ENCODE measurements around the gene ATF3. TPM values are rescaled to one million over a fixed set of nuclear protein-coding genes. Genes with fewer than 3 reads are reported as not detected.

ATF3 gene
- total and polyA plus RNA-seq, 4 donors, result 1.1 to 8.8 (median 5.5) TPM

DNA sequence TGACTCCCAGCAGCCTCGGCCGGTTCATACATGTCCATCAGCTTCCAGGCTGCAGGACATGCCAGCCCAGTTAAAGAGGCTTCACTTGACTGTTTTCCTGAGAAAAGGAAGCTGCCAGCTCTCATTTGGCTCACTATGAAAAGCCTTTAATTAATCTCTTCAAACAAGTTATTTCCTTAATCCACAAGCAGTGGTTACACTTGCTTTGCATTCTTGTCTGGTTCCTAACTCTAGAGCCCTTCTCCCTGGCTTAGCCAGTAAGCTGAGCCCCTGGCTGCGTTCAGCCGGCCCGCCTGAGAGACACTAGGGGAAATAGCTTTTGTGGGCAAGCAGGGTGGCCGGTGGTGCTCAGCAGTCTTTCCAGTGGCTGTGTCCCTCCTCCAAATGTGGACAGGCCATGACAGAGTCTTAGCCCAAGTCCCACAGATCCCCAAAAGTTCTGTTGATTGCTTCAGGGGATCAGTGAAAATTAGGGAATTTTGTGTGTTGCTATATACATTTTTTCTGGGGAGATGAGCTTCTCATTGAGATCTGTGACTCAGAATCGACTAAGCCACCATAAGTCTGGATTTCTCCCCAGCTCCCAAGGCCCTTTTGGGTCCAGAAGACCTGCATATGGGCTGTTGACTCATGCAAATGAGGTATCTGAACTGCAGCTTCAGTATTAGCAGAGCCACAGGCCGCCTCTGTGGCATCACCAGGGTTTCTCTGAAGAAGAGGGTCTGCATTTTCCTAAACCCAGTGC lies 10.1 kb downstream of the ATF3 start:
- no peak for DNase-seq (ENCODE audit: low spot score)
- no peak overlapping the region for H3K9ac ChIP-seq (ENCODE audit: low read depth in 1 of 2, low read length in 2 of 2)
- TF ChIP-seq, protein P1, sequence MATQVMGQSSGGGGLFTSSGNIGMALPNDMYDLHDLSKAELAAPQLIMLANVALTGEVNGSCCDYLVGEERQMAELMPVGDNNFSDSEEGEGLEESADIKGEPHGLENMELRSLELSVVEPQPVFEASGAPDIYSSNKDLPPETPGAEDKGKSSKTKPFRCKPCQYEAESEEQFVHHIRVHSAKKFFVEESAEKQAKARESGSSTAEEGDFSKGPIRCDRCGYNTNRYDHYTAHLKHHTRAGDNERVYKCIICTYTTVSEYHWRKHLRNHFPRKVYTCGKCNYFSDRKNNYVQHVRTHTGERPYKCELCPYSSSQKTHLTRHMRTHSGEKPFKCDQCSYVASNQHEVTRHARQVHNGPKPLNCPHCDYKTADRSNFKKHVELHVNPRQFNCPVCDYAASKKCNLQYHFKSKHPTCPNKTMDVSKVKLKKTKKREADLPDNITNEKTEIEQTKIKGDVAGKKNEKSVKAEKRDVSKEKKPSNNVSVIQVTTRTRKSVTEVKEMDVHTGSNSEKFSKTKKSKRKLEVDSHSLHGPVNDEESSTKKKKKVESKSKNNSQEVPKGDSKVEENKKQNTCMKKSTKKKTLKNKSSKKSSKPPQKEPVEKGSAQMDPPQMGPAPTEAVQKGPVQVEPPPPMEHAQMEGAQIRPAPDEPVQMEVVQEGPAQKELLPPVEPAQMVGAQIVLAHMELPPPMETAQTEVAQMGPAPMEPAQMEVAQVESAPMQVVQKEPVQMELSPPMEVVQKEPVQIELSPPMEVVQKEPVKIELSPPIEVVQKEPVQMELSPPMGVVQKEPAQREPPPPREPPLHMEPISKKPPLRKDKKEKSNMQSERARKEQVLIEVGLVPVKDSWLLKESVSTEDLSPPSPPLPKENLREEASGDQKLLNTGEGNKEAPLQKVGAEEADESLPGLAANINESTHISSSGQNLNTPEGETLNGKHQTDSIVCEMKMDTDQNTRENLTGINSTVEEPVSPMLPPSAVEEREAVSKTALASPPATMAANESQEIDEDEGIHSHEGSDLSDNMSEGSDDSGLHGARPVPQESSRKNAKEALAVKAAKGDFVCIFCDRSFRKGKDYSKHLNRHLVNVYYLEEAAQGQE (IDR thresholded peaks at IDR 0.05), result no peak
- TF ChIP-seq HNF4G (IDR thresholded peaks at IDR 0.05) (no peak), RXRA (IDR thresholded peaks at IDR 0.05) (no peak)
- TF ChIP-seq, protein P2, sequence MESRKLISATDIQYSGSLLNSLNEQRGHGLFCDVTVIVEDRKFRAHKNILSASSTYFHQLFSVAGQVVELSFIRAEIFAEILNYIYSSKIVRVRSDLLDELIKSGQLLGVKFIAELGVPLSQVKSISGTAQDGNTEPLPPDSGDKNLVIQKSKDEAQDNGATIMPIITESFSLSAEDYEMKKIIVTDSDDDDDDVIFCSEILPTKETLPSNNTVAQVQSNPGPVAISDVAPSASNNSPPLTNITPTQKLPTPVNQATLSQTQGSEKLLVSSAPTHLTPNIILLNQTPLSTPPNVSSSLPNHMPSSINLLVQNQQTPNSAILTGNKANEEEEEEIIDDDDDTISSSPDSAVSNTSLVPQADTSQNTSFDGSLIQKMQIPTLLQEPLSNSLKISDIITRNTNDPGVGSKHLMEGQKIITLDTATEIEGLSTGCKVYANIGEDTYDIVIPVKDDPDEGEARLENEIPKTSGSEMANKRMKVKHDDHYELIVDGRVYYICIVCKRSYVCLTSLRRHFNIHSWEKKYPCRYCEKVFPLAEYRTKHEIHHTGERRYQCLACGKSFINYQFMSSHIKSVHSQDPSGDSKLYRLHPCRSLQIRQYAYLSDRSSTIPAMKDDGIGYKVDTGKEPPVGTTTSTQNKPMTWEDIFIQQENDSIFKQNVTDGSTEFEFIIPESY (IDR thresholded peaks at IDR 0.05), result no peak
- no peak overlapping the region for H3K4me3 ChIP-seq (ENCODE audit: low read depth in 1 of 3, low read length in 3 of 3)
- no peaks in the 10 kb centered on the region for H3K9me3 ChIP-seq (ENCODE audit: control insufficient read depth in 4 of 4, low read length in 3 of 4)
- no peaks in the 10 kb centered on the region for H3K4me1 ChIP-seq (ENCODE audit: control insufficient read depth in 4 of 4, insufficient read depth in 4 of 4, low read length in 3 of 4)
- WGBS, result 96% methylated on average over 8 of the region's 8 CpGs
- H3K27ac ChIP-seq (ENCODE audit: low read depth in 1 of 2, low read length in 2 of 2), result no peak overlapping the region
- H3K27me3 ChIP-seq (ENCODE audit: control insufficient read depth in 4 of 4, insufficient read depth in 4 of 4, low read length in 3 of 4), result no peaks in the 10 kb centered on the region
- H3K36me3 ChIP-seq (ENCODE audit: control insufficient read depth in 4 of 4, insufficient read depth in 3 of 4, low read depth in 1 of 4, low read length in 3 of 4), result peaks cover 30 to 53% (median 46%) of the 10 kb centered on the region in 4 donors

DNA sequence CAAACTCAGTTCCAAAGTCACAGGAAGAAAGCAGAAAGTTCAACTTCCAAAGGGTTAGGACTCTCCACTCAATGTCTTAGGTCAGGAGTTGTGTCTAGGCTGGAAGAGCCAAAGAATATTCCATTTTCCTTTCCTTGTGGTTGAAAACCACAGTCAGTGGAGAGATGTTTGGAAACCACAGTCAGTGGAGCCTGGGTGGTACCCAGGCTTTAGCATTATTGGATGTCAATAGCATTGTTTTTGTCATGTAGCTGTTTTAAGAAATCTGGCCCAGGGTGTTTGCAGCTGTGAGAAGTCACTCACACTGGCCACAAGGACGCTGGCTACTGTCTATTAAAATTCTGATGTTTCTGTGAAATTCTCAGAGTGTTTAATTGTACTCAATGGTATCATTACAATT lies 11.7 kb downstream of the ATF3 start:
- Histone ChIP-seq H3K9me3 (ENCODE audit: control insufficient read depth in 4 of 4, low read length in 3 of 4) (no peaks in the 10 kb centered on the region), H3K27me3 (ENCODE audit: control insufficient read depth in 4 of 4, insufficient read depth in 4 of 4, low read length in 3 of 4) (no peaks in the 10 kb centered on the region), H3K4me1 (ENCODE audit: control insufficient read depth in 4 of 4, insufficient read depth in 4 of 4, low read length in 3 of 4) (no peaks in the 10 kb centered on the region), H3K36me3 (ENCODE audit: control insufficient read depth in 4 of 4, insufficient read depth in 3 of 4, low read depth in 1 of 4, low read length in 3 of 4) (peaks cover 30 to 50% (median 40%) of the 10 kb centered on the region in 4 donors), H3K9ac (ENCODE audit: low read depth in 1 of 2, low read length in 2 of 2) (no peak overlapping the region), H3K4me3 (ENCODE audit: low read depth in 1 of 3, low read length in 3 of 3) (no peak overlapping the region), H3K27ac (ENCODE audit: low read depth in 1 of 2, low read length in 2 of 2) (no peak overlapping the region)
- WGBS, result 88% methylated on average over 1 of the region's 1 CpG
- TF ChIP-seq HNF4A (conservative IDR thresholded peaks at IDR 0.05) (no peak), GABPA (IDR thresholded peaks at IDR 0.05 in 1 of 2, conservative IDR thresholded peaks at IDR 0.05 in 1 of 2) (no peak), HNF4G (IDR thresholded peaks at IDR 0.05) (no peak), SP1 (IDR thresholded peaks at IDR 0.05) (no peak), JUND (IDR thresholded peaks at IDR 0.05) (no peak), FOXA1 (IDR thresholded peaks at IDR 0.05) (no peak), YY1 (IDR thresholded peaks at IDR 0.05) (no peak), RXRA (IDR thresholded peaks at IDR 0.05) (no peak)
- TF ChIP-seq, protein P3, sequence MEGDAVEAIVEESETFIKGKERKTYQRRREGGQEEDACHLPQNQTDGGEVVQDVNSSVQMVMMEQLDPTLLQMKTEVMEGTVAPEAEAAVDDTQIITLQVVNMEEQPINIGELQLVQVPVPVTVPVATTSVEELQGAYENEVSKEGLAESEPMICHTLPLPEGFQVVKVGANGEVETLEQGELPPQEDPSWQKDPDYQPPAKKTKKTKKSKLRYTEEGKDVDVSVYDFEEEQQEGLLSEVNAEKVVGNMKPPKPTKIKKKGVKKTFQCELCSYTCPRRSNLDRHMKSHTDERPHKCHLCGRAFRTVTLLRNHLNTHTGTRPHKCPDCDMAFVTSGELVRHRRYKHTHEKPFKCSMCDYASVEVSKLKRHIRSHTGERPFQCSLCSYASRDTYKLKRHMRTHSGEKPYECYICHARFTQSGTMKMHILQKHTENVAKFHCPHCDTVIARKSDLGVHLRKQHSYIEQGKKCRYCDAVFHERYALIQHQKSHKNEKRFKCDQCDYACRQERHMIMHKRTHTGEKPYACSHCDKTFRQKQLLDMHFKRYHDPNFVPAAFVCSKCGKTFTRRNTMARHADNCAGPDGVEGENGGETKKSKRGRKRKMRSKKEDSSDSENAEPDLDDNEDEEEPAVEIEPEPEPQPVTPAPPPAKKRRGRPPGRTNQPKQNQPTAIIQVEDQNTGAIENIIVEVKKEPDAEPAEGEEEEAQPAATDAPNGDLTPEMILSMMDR (IDR thresholded peaks at IDR 0.05; ENCODE audit: low read depth, low read length, missing input control), result no peak
- TF ChIP-seq, protein P2 (IDR thresholded peaks at IDR 0.05), result no peak
- DNase-seq (ENCODE audit: low spot score), result no peak
